A549 (cell line): ENCODE data around the gene NACC2.

ENCODE experiments used
- MAFK ChIP-seq: fragments of 450-650 bp; IDR thresholded peaks from 2 replicates; pipeline ENCODE4 v1.6.1; 2014; ENCODE audit not compliant: partially characterized antibody
- ZFP36 ChIP-seq: fragments of 450-650 bp; IDR thresholded peaks from 2 replicates; pipeline ENCODE4 v1.6.1; 2014; ENCODE audit warnings: borderline replicate concordance; ENCODE audit not compliant: partially characterized antibody
- TF ChIP-seq, protein P1 (sequence below): fragments of >200 bp; sonication (Bioruptor Twin); formaldehyde crosslinking; IDR thresholded peaks from 3 replicates; pipeline ENCODE4 v1.5.1; 2016
- TF ChIP-seq, protein P2 (sequence below): fragments of 200-600 bp; sonication (generic); IDR thresholded peaks from 2 replicates; pipeline ENCODE4 v1.6.1; 2016; ENCODE audit warnings: antibody characterized with exemption, mild to moderate bottlenecking, moderate library complexity

DNA sequence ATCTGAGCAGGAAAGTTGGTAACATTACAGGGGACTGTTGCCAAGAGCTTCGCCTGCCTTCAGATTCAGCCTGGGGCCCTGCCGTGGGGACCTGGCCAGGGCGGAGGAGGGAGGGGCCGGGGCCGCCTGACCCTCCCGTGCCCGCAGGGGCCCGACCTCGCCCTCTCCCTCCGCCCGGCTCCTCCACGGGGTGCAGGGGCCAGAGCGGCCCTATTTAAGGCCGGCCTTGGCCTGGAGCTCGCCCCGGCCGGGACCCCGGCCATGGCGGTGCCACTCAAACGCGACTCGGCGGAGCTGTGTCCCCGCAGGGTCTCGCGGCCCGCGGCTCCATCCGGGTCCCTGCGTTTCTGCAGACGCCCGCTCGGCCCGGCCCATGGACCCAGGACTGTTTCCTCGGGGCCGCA, 22.8 kb upstream of the NACC2 start:
- TF ChIP-seq MAFK (no peak), ZFP36 (no peak)
- TF ChIP-seq, protein P1, sequence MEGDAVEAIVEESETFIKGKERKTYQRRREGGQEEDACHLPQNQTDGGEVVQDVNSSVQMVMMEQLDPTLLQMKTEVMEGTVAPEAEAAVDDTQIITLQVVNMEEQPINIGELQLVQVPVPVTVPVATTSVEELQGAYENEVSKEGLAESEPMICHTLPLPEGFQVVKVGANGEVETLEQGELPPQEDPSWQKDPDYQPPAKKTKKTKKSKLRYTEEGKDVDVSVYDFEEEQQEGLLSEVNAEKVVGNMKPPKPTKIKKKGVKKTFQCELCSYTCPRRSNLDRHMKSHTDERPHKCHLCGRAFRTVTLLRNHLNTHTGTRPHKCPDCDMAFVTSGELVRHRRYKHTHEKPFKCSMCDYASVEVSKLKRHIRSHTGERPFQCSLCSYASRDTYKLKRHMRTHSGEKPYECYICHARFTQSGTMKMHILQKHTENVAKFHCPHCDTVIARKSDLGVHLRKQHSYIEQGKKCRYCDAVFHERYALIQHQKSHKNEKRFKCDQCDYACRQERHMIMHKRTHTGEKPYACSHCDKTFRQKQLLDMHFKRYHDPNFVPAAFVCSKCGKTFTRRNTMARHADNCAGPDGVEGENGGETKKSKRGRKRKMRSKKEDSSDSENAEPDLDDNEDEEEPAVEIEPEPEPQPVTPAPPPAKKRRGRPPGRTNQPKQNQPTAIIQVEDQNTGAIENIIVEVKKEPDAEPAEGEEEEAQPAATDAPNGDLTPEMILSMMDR, result no peak
- TF ChIP-seq, protein P2, sequence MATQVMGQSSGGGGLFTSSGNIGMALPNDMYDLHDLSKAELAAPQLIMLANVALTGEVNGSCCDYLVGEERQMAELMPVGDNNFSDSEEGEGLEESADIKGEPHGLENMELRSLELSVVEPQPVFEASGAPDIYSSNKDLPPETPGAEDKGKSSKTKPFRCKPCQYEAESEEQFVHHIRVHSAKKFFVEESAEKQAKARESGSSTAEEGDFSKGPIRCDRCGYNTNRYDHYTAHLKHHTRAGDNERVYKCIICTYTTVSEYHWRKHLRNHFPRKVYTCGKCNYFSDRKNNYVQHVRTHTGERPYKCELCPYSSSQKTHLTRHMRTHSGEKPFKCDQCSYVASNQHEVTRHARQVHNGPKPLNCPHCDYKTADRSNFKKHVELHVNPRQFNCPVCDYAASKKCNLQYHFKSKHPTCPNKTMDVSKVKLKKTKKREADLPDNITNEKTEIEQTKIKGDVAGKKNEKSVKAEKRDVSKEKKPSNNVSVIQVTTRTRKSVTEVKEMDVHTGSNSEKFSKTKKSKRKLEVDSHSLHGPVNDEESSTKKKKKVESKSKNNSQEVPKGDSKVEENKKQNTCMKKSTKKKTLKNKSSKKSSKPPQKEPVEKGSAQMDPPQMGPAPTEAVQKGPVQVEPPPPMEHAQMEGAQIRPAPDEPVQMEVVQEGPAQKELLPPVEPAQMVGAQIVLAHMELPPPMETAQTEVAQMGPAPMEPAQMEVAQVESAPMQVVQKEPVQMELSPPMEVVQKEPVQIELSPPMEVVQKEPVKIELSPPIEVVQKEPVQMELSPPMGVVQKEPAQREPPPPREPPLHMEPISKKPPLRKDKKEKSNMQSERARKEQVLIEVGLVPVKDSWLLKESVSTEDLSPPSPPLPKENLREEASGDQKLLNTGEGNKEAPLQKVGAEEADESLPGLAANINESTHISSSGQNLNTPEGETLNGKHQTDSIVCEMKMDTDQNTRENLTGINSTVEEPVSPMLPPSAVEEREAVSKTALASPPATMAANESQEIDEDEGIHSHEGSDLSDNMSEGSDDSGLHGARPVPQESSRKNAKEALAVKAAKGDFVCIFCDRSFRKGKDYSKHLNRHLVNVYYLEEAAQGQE, result no peak
